GM12892 (cell line): ENCODE results near the gene CERS2.

Source experiments
- POLR2A ChIP-seq: IDR thresholded peaks from 2 replicates; pipeline ENCODE4 v1.6.1; 2011; ENCODE audit warnings: low read depth, low read length, control low read depth
- POLR2AphosphoS5 ChIP-seq: IDR thresholded peaks from 2 replicates; pipeline ENCODE4 v1.6.1; 2011; ENCODE audit warnings: low read depth, low read length, control low read depth

DNA sequence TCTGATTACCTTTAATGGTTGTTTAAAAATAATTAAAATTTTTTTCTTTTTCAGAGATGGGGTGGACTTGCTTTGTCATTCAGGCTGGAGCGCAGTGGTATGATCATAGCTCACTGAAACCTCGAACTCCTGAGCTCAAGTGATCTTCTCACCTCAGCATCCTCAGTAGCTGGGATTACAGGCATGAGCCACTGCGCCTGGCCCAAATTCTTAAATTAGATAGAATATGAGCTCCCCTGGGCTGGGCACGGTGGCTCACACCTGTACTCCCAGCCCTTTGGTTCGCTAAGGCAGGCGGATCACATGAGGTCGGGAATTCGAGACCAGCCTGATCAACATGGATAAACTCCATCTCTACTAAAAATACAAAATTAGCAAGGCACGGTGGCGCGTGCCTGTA, 17.0 kb downstream of the CERS2 start:
- TF ChIP-seq POLR2A (no peak), POLR2AphosphoS5 (no peak)
